HG02588 (cell line): ENCODE data around the gene CXCL14.

Experiments used
- ATAC-seq: cut with Tn5 transposase; IDR thresholded peaks from one replicate; pipeline ENCODE4 v1.9.1; 2021; ENCODE audit warnings: mild to moderate bottlenecking, moderate library complexity; ENCODE audit not compliant: unreplicated experiment

Gene CXCL14

DNA sequence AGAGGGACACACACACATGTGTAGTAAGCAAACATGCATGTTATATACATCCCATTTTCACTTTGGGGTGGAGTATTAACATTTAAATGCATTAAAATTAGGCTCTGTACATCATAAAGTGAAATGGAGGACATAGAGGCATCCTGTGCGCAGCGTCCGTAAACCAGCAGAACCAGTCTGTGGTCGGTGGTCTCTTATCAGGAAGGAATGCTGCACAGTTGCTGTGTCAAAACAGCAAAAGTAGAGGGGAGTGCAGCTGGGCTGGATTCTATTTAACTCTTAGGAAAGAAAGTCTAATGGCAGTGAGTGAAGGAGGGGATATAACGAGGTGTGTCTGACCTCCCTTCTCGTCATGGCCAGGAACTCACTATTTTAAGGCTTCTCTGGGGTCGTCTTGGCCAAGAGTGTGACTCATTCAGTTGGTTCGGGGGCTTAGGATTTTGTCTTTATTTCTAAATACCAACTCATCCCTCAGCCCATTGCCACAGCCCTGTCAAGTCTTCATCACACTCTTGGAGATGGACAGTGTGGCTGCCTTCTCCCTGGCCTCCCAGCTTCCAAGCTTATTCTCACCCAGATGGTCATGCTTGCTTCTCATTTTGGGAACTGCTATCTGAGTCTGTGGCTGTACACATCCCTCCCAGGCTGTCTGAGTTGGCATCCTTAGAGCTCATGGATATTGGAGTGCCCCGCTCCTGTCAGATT, 20.1 kb upstream of the CXCL14 start:
- no peak for ATAC-seq

DNA sequence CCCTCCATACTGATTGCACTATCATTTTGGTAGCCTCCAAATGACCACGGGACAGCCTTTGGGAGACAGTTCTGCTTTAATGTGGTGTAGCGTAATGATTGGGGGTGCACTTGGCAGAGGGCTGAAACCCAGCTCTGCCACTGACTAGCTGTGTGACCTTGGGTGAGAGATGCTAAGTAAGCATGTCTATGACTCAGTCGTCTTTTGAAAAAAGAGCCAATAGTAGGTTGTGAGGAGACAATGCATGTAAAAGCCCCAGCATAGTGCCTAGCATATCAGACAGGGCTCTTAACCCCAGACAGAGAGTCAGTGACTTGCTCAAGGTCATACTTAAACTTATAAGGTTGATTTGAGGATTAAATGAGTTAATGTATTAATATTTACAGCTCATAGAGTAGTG, 18.0 kb upstream of the CXCL14 start:
- ATAC-seq, result no peak

DNA sequence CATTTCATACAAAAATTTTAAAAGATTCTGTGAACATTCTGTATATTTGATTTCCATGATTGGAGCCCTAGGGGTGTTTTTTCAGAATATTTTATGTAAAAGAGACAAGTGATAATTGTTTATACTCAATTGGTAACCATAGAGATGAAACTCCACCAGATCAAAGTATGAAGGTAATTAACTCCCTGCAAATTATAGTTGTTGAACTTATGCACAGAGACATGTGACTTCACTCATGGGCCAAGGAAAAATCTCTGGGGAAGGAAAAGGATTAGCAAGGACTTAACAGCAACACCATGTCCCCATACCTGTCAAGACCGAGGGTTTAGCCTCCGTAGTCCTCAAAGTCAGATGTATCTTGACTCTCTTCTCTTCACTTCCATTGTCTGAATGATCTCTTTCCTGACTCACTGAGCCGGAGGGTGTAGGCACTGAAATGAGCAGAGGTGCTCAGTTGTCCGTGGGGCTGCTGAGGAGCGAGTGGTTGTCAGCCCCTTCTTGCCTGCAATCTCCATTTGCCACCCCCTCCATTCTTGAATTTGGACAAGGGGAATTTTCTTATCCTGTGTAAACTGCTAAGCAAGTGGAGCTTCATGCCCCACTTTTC, 17.5 kb upstream of the CXCL14 start:
- no peak for ATAC-seq

DNA sequence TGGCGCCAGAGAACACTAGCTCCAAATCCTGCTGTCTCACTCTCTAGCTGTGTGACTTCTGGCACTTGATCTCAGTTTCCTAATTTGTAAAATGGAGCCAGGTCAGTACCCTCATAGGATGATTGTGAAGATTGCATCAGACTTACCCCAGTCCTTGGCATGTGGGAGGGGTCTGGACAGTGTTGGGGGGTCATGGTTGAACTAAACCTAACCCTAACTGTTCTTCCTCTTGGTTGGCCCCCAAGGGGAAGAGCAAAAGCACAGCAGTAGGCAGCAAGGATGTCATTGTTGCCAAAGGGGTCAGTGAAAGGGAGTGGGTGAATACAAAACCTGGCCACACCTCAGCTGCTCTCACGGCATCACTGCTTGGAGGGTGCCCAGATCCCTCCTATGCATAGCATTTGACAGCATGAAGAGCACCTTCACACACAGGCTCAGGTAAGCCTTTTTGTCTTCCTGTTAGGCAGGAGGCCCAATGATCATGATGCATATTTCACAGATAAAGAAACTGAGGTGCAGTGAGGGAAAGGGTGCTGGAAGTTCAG, 15.7 kb upstream of the CXCL14 start:
- no peak for ATAC-seq

DNA sequence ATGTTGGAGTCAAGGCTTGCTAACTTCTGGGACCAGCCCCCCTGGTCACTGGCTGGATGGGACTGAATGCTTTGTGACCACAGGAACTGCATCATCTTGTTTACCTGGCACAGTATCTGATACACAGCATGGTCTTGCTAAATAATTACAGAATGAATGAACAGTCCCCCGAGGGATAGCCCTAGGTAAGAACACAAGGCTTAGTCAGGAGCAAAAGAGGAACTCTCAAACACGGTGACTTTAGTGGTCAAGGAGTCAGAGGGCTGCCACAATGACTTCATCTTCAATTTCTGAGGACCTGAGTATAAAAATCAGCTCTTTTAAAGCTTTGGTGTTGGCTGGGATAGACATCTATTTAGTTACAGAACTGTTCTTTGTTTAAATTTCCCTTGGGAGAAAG, 15.1 kb upstream of the CXCL14 start:
- no peak for ATAC-seq

DNA sequence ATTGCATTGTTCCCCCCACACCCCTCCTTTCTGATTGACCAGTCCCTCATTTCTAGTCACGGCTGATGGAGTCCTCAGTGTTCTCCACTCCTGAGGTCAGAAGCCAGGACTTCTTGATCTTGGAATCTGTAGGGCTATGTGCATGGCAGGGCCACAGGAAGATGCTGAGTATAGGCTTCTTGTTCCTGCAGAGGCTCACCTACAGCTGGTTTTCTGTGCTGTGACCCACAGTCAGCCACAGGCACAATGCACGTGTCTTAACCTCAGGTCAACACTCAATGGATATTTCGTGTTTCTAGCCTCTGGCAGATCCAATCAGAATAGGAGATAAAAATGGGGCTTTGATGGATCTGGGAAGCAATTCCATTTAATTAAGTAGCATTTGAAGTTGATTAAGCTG, 14.3 kb upstream of the CXCL14 start:
- no peak for ATAC-seq

DNA sequence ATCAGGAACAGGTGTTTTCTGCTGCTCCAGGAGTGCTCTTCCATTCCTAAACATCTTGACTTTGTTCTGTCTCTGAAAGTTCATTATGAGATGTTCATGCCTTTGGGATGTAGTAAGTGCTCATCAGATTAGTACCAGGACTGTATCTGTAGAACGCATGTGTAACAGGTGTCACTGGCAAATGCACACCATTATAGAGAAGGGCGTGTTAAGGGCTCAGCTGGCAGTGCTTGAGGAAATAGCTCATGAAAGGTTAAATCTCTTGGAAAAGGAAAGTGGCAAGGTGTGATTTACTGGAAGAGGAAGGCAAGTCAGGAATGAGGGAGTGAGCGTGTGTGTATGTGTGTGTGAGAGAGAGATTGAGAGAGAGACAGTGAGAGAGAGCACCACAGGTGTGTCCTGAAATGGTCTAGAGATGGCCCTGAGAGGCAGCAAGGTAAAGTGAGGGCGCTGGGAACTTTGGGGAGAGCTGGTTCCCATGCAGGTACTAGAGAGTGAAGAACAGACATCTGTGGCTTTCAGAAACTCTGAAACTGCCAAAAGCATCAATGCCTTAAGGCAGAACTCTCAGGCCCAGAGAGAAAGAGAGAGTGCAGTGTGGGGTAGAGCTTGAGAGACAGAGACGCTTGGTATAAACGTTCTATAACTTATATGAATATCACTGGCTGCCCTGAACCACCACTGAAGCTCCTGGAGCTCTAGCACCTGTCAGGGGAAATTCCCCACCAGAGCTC, 13.7 kb upstream of the CXCL14 start:
- ATAC-seq, result no peak

DNA sequence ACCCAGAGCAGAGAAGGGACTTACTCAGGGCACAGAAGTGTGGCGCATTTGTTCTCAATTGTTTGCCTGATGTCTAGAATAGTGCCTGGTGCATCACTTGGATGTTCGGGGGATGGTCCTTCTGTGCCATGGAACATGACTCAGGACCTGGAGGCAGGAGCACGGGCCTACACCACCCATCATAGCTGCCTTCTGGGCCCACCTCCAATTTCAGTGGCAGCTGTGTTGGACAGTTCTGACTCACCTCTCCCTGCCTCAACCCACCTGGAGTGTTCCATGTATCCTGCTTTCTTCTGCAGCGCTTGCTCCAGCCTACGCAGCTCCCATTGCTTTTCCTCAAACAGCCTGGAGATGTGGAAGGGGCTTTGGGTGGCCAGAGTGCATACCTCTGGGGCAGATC, 12.5 kb upstream of the CXCL14 start:
- no peak for ATAC-seq

DNA sequence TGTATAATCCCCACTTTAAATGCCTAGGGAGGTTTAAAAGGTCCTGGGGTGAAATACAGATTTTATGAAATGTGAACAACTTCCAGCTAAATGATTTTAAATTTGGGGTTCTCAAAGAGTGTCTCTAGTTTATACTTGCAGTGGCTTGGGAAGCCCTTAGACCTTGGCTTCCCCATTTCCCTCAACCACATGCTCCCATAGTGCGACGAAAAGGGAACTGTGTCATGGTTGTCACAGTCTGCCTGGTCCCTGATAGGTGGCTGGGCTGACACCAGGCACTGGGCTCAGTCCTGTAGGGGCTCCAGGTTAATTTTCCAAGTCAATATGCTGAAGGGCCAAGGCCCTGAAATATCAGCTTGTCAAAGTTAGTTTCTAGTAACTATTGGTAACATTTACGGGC, 10.4 kb upstream of the CXCL14 start:
- ATAC-seq, result no peak

DNA sequence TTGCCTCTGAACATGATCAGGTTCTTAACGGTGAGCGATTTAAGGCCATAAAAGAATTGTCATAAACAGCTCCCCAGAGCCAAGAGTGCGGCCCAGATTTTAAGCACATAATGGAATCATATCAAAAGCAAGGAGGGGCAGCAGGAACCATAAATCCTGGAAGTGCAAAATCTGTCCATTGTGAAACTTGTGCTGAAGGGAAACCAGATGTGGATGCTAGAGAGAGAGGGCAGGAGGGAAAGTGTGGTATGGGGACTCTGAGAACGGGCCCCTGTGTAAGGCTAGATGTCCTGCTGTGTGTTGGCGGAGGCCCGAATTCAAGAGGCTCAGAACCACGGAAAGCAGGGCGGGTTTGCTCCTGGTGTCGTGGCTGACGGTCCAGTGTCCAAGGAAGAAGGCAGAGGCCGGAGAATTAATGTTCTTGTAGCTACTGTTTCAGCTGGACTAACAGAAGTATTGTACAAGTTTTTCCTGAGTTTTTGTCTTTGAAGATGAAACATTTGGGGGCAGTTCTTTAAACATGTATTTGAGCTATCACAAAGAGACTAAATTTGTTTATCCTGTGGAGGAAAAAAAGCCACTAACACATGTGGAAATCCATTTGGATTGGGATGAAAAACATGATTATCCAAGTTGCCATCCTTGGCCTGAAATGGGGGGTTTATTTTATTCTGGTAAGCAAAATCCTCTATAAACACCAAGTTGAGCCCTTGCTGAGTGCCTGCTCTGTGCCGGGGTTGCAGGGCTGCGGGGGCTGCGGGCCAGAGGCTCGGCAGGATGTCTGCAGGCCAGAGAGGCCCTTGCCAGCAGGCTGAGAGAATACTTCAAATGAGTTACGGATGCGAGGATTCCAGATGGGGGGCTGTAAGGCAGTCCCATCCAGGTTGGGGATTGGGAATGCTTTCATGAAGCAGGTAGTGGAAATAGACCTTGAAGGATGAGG, 9.2 kb upstream of the CXCL14 start:
- no peak for ATAC-seq

DNA sequence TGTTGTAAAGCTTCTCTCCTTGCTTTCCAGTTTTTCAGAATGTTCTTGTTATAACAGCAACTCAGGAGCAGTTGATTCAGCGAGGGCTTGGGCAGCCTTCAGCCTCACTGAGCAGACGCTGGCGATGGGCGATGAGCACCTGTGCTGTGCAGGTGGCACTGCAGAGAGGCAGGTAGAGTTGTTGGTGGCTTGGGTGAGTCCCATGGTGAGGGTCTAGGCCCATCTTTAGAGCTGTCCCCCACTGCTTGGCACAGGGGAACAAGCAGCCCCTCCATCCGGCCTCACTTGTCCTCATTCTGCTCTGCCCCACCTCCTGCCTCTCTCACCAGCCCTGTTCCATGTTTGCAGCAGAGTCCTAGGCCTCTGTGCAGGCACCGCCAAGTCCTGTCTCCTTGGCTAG, 6.1 kb upstream of the CXCL14 start:
- ATAC-seq, result no peak

DNA sequence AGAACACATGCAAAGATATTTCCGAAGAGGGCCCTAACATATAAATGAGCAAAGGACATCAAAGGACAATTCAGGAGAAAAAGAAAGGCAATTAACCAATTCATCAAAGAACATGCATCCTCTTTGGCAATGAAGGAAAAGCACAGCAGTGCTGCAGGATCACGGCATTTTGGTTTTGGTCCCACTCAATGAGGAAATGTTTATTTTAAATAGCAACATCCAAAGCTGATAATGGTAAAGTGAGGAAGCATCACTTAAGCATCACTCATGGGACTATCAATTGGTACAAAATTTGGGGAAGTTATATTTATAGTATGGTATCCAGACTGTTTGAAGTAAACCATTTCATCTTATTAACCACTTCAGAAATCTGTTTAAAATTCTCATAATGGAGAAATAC, 5.5 kb upstream of the CXCL14 start:
- ATAC-seq, result no peak

DNA sequence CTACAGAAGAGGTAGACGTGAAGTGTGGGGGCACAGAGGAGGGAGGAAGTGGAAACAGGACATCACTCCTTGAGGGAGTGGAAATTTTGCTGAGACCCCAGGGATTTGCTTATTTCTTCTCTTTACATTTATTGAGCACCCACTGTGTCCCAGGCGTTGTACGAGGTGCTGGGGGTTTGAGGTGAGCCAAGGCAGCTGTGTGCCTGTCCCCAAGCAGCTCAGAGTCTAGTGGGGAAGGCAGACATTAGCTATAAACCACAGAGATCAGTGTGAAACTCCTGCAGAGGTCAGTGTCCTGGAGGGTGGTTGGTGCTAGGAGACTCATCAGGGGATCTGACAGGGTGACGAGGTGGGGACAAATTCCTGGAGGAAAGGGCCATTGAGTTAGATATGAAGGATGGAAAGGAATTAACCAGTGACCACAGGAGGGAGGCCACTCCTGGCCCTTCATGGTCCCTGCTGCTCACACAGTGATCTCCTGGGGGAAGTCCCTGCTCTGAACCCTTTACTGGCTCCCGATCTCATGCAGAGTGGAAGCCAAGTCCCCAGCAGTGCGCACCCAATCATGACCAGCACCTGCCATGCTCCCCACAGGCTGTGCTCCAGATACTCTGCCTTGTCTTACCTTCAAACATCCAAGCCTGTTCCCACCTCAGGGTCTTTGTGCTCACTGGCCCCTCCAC, 3.4 kb upstream of the CXCL14 start:
- ATAC-seq, result no peak

DNA sequence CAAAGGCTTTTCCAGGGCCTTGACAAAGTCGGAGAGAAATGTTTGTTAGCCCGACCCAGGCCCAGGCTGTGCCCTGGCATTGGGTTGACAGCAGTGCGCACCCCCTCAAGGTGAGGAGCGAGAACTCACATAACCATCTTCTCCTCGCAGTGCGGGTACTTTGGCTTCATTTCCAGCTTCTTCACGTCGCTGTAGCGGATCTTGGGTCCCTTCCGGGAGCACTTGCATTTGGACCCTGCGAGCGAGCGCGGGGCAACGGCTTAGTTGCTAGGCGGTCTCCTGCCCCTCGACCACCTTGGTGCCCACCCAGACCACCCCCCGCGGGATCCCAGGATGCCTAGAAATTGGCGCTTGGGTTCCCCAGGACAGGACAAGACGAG, 496 bp downstream of the CXCL14 start:
- no peak for ATAC-seq

DNA sequence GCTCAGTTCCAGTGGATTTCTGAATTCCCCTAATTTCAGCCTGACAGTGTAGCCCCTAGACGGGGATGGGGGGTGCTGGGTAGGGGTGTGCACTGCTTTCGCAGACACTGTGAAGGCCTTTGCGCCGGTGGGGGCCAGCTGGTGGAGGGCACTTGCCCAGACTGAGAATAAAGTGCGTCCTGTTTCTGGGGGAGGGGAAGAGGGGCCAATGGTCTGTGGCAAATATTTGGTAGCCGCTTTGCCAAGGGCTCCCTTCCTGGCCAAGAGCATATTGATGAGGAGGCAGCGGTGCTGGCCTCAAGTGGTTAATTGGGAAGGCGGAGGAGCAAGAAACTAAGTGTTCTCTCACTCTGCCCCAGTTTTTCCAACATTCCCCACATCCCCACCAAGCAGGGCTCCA, 1.4 kb downstream of the CXCL14 start:
- ATAC-seq, result no peak

DNA sequence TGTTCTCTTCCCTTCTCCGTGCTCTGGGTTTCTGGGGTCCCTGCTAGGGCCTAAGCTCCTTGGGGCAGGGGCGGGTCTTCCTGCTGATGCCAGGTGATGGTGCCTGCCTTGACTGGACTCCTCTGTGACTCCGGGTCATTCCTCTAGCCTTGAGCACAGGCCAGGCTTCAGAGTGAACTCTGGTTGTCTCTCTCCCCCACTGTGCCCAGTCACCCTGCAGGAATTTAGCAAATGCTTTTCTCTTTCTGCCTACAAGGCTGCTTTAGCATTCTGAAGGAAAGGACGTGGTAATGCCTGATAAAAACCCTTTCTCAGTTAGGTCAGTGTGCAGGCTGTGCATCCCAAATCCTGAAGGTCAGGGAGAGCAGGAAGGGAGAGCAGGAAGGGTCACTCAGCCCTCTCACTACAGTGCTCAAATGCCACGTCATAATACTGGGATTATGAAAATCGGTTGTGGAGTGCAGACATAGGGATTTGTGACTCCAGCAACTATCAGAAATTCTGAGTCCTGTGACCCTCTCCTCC, 2.7 kb downstream of the CXCL14 start:
- no peak for ATAC-seq

DNA sequence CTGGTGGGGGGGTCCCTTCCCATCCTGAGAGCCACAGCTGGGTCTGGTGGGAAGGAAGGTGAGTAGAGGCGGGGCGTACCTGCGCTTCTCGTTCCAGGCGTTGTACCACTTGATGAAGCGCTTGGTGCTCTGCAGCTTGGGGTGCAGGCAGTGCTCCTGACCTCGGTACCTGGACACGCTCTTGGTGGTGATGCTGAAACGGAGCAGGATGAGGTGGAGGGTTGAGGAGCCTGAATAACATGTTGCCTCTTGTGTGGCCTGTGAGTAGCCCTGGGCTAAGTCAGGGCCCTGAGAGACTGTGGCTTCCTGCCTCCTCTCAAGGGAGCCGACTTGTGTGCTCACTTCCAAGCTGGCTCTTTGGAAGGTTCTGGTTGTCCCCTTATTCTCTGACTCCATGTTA, 4.3 kb downstream of the CXCL14 start:
- no peak for ATAC-seq

DNA sequence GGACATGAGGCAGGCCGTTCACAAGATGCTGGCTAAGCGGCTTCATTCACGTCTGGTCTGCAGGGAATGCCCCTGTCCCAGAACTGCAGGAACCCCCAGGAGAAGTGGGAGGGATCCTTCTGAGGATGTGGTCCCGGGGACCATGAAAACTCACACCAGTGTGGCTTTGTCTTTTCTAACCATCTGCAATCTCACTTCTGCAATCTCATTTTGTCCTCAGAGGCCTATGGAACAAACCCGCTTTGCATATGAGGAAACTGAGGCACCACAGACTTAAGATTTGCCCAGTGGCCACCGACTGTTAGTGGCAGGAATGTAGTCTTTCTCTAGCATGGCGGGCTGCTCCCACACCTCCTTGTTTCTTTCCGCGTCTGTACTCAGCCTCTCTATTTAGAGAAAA, 6.9 kb downstream of the CXCL14 start:
- ATAC-seq, result no peak

DNA sequence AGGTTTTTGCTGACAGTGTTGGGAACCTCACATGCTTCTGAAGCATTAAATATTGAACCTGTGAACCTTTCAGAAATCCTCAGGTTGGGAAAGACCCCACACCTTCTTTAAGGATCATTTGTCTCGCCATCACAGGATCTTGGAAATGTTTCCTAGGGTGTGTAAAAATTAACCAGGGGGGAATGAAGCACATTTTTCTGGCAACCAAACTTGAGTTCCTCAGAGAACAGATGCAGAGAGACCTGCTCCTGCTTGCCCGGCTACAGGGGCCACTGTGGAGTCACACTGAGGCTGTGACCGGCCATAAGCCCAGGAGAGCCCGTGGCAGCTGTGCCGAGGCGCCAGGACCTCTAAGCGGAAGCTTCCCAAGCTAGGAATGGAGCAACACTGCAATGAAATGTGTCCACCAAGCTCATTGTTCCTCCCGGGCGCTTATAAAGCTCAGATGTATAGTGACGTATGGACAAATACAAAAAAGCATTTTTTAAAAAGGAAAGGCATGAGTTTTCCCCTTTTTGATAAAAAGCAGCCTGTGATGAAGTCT, 7.7 kb downstream of the CXCL14 start:
- ATAC-seq, result no peak

DNA sequence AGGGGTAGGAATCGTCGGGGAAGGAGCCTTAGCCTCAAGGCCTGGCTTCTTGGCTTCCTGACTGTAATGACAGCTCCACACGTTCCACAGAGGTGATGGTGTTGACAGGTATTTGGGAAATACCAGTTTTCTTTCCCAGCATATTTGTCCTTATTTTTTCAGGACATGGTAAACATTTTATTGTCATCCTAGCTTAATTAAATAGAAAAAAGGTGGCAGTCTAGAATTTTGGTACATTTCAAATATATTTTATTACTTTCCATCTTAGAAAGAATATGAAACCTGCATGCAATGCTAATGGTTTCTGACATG, 8.4 kb downstream of the CXCL14 start:
- ATAC-seq, result no peak
